Left cardiac atrium (tissue), 4 donors: ENCODE data around the gene FAM50B. TPM values are rescaled to one million over a fixed set of nuclear protein-coding genes. Genes with fewer than 3 reads are reported as not detected.

Experiments used
- ATAC-seq, 2 donors: fragments of 200-7000 bp; cut with Tn5 transposase; one replicate each; pipeline ENCODE4 v1.9.1; 2020; ENCODE audit warnings: mild to moderate bottlenecking in 2 of 2, moderate library complexity in 2 of 2
- DNase-seq: peaks from one replicate; pipeline ENCODE4 v3.0.0-alpha.2; 2020
- intact Hi-C, 2 donors: fragments of 100-400 bp; cut with DNase I; formaldehyde crosslinking; loops; one replicate each; pipeline versions ENCODE4 v1.14.1 to v1.15.1; 2022 to 2023
- long read RNA-seq: library from polyadenylated mRNA; unstranded; transcript quantifications from one replicate; pipeline ENCODE4 v2.0.0, GENCODE V29; 2021
- total RNA-seq, 2 donors: library from RNA; stranded (reverse); fragmentation: NEBNext Ultra II Directional; extraction: Animal tissue kit (Norgen Biotek cat#: 25700); gene quantifications; one replicate each; pipeline ENCODE4 v1.2.1, GENCODE V29; 2021
- donor health status: DM: no; HTN: yes; CAD: no.
- donor health status: DM: no; HTN: yes; CAD: no; lungs with severe emphysema.
- donor health status: DM: yes; HTN: yes; CAD: no.
- donor health status: Dilated cardiomyopathy.

The FAM50B gene
- 10 to 100 TPM; 13.4 to 18.8 TPM for total RNA-seq
- long read RNA-seq, transcript FAM50B-202 (1 exons, 1,935 nt) = minor isoform, 18 of 49 reads
- long read RNA-seq, transcript FAM50B-203 (2 exons, 1,643 nt) = major isoform, 31 of 49 reads
- long read RNA-seq, partial matches to known transcripts = 0 of 49 reads
- long read RNA-seq, other reads (novel, unspliced or antisense) = 0 of 49 reads

GRCh38 chr6:3848925-3849605 is at the start of gene FAM50B:
Gene FAM50B, plus strand, starts transcription at chr6:3849373. Its CDS starts 439 bp downstream, at chr6:3849812.
- DNase-seq (peak; percentile 92), ATAC-seq (peak; percentile 95 to 98)
- intact Hi-C loops = loop anchor here in 1 of 2 donors (2.0 to 5.0 kb wide), 2 partner anchors 84 to 143 kb away; no protein-coding TSS in a partner anchor

- DNase-seq (no peak), ATAC-seq (no peak)
- intact Hi-C loops = loop anchor here in 1 of 2 donors (5.0 kb wide), 1 partner anchor 42 kb away; no protein-coding TSS in a partner anchor
Observed at GRCh38 chr6:3799719-3800118, 49.5 kb upstream of the FAM50B start.

GRCh38 chr6:3800850-3801591 is 48.2 kb upstream of the FAM50B start:
- peak; percentile 22 to 38 for ATAC-seq
- DNase-seq = no peak
- intact Hi-C loops = no loop called here

GRCh38 chr6:3801960-3802359 is 47.2 kb upstream of the FAM50B start:
- ATAC-seq = no peak
- intact Hi-C loops = no loop called here

GRCh38 chr6:3803627-3804468 is 45.3 kb upstream of the FAM50B start:
- ATAC-seq = peak; percentile 55 to 63
- peak; percentile 51 for DNase-seq
- intact Hi-C loops = no loop called here

More at GRCh38 chr6:3801960-3802359, 47.2 kb upstream of the FAM50B start:
- no peak for DNase-seq

GRCh38 chr6:3804964-3805363 is 44.2 kb upstream of the FAM50B start:
- intact Hi-C loops = no loop called here
- no peak for ATAC-seq
- DNase-seq = no peak

- intact Hi-C loops = no loop called here
- no peak for ATAC-seq
- DNase-seq = no peak
Observed at GRCh38 chr6:3805448-3806123, 43.6 kb upstream of the FAM50B start.

- DNase-seq (no peak), ATAC-seq (no peak)
- intact Hi-C loops = no loop called here
Observed at GRCh38 chr6:3806169-3806922, 42.8 kb upstream of the FAM50B start.

GRCh38 chr6:3808199-3808598 is 41.0 kb upstream of the FAM50B start:
- intact Hi-C loops = no loop called here
- ATAC-seq = peak in 1 of 2 donors; percentile 15
- DNase-seq = no peak

- intact Hi-C loops = no loop called here
- DNase-seq (peak; percentile 70), ATAC-seq (peak; percentile 51 to 90)
Observed at GRCh38 chr6:3808759-3809514, 40.2 kb upstream of the FAM50B start.

GRCh38 chr6:3809515-3809891 is 39.7 kb upstream of the FAM50B start:
- ATAC-seq (no peak), DNase-seq (no peak)
- intact Hi-C loops = no loop called here

GRCh38 chr6:3809982-3810381 is 39.2 kb upstream of the FAM50B start:
- intact Hi-C loops = no loop called here
- ATAC-seq (no peak), DNase-seq (no peak)

- no peak for DNase-seq
- intact Hi-C loops = no loop called here
- ATAC-seq = no peak
Observed at GRCh38 chr6:3811191-3811590, 38.0 kb upstream of the FAM50B start.

- DNase-seq (no peak), ATAC-seq (no peak)
- intact Hi-C loops = no loop called here
Observed at GRCh38 chr6:3812596-3812995, 36.6 kb upstream of the FAM50B start.

- intact Hi-C loops = no loop called here
- peak; percentile 85 to 88 for ATAC-seq
- peak; percentile 79 for DNase-seq
Observed at GRCh38 chr6:3813150-3813780, 35.9 kb upstream of the FAM50B start.

GRCh38 chr6:3813918-3814317 is 35.3 kb upstream of the FAM50B start:
- ATAC-seq (no peak), DNase-seq (no peak)
- intact Hi-C loops = no loop called here

GRCh38 chr6:3814539-3814938 is 34.6 kb upstream of the FAM50B start:
- DNase-seq = no peak
- intact Hi-C loops = no loop called here
- ATAC-seq = no peak
